Activated naive CD4-positive, alpha-beta T cell (primary cell): ENCODE measurements around the gene CUEDC1.

Experiments
- DNase-seq, 4 experiments: peaks; one replicate each; lab custom pipeline; 2025; lab: John Stamatoyannopoulos, UW

CUEDC1 gene

GRCh38 chr17:57915544-57915943, 39.7 kb downstream of the CUEDC1 start:
- DNase-seq = no peak

GRCh38 chr17:57914273-57915142, 40.7 kb downstream of the CUEDC1 start:
- DNase-seq = no peak

GRCh38 chr17:57913575-57914272, 41.5 kb downstream of the CUEDC1 start:
- no peak for DNase-seq

GRCh38 chr17:57911834-57912673, 43.2 kb downstream of the CUEDC1 start:
- DNase-seq = no peak

GRCh38 chr17:57910462-57911420, 44.5 kb downstream of the CUEDC1 start:
- DNase-seq = no peak

GRCh38 chr17:57909551-57909950, 45.7 kb downstream of the CUEDC1 start:
- no peak for DNase-seq

GRCh38 chr17:57908278-57908677, 46.9 kb downstream of the CUEDC1 start:
- no peak for DNase-seq

- no peak for DNase-seq
Measured at GRCh38 chr17:57906910-57907309, 48.3 kb downstream of the CUEDC1 start.

- DNase-seq = no peak
Measured at GRCh38 chr17:57905875-57906455, 49.2 kb downstream of the CUEDC1 start.

- no peak for DNase-seq
Measured at GRCh38 chr17:57903961-57904360, 51.3 kb downstream of the CUEDC1 start.

- no peak for DNase-seq
Measured at GRCh38 chr17:57902800-57903759, 52.1 kb downstream of the CUEDC1 start.

- no peak for DNase-seq
Measured at GRCh38 chr17:57902117-57902799, 53.0 kb downstream of the CUEDC1 start.

GRCh38 chr17:57900991-57901743, 54.0 kb downstream of the CUEDC1 start:
- DNase-seq = no peak

GRCh38 chr17:57899822-57900221, 55.4 kb downstream of the CUEDC1 start:
- no peak for DNase-seq

- DNase-seq = no peak
Measured at GRCh38 chr17:57899391-57899790, 55.8 kb downstream of the CUEDC1 start.

- DNase-seq = no peak
Measured at GRCh38 chr17:57898487-57899311, 56.5 kb downstream of the CUEDC1 start.

GRCh38 chr17:57895382-57896060, 59.7 kb downstream of the CUEDC1 start:
- DNase-seq = no peak
